Fibroblast of skin of back (primary cell): Measurements from ENCODE around the gene SNED1.

Experiments
- DNase-seq: peaks from one replicate; pipeline ENCODE4 v3.0.0-alpha.2; 2013

SNED1 gene

DNA sequence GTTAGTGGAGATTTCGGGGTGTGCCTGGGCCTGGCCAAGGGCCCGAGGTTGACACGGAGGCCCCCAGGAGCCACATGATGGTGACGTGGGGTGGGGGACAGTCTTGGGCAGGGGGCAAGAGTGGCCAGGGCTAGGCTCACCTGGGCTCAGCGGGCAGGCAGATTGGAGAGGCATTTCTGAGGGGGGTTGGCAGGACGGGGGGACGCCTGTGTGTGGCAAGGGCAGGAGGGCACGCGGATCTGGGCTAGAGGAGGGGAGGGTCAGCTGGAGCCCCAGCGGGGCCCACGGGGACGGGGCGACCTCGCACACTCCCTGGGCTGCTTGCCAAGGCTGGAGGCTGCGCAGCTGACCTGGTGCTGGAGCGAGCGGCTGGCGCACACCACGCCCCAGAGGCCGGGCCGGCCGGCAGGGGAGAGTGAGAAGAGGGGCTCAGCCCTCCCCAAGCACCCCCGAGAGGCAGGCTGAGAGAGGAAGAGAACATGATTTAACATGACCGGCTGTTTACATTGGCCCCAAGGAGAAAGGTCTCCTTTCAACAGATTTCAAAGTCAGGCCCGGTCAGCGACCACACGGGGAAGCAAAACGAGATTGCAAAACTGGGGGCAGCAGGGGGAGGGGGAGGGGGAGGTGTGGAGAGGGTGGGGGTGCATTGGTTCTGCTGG, 38.0 kb upstream of the SNED1 start:
- DNase-seq = no peak

DNA sequence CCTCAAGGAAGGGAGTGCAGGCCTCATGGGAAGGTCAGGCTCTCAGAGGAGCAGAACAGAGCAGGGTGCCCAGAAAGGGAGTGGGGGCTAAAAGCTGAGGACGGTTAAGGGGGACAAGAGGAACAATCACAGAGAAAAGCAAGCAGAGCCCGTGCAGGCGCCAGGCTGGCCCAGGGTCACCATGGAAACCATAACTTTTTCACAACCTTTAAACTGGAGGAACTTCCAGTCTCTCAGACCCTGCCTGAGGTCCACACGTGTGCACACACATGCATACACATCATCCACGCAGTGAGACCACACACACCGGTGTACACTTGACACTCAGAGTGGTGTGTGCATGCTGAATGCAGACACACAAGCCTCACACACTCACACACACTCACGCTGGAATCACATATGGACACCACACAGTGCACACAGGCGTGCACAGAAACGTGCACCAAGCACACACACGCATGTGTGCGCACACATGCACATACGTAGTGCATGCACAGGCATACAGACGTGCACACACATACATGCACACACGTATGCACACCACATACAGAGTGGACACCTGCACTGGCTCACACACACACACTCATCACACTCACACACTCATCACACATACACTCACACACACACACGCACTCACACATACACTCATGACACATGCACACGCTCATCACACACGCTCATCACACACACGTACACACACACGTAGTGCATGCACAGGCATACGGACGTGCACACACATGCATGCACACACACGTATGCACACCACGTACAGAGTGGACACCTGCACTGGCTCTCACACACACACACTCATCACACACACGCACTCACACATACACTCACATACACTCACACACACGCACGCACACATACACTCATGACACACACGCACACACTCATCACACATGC, 37.2 kb upstream of the SNED1 start:
- no peak for DNase-seq

DNA sequence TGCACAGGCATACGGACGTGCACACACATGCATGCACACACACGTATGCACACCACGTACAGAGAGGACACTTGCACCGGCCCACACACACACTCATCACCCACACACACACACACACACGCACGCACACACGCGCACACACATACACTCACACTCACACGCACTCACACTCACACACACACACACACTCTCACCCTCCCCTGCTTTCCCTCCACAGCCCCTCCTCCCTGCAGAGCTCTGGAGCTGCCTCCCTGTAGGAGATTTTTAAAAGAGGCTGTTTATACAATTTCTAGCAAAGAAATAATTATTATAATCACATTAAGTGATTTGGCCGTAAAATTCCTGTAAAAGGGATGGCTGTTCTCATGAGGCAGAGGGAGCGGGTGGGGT, 36.5 kb upstream of the SNED1 start:
- no peak for DNase-seq

DNA sequence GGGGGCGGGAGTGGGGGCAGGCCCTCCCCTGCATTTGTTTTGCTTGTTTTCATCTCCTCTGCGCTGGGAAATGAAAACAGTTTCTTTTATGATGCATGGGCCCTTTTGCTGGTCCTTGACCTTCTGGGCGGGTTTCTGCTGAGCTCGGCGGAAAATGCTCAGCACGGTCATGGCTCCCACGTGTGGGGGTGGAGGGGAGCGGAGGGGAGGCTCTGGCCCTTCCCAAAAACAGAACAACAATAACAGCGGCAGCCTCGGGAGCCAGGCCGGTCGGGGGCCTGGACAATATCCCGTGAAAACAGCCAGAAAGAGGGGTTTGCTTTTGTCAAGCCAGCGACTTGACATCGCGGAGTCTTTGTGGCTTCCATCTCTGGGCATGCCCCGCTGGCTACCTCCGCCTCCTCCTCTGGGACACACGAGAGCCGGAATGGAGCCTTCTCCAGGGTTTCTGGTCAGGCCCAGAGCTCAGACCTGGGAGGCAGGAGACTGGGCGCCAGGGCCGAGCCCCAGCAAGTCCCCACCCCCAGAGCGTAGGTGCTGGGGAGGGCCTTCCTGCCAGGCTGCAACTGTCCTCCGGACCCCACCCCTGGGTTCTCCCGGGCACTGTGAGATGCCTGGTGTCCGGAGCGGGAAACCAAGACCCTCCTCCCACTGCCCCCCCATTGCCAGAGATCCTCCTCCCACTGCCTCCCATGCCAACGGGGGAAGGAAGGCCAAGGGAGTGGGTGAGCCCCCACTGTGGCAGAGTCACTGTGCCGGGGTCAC, 35.9 kb upstream of the SNED1 start:
- DNase-seq = no peak

DNA sequence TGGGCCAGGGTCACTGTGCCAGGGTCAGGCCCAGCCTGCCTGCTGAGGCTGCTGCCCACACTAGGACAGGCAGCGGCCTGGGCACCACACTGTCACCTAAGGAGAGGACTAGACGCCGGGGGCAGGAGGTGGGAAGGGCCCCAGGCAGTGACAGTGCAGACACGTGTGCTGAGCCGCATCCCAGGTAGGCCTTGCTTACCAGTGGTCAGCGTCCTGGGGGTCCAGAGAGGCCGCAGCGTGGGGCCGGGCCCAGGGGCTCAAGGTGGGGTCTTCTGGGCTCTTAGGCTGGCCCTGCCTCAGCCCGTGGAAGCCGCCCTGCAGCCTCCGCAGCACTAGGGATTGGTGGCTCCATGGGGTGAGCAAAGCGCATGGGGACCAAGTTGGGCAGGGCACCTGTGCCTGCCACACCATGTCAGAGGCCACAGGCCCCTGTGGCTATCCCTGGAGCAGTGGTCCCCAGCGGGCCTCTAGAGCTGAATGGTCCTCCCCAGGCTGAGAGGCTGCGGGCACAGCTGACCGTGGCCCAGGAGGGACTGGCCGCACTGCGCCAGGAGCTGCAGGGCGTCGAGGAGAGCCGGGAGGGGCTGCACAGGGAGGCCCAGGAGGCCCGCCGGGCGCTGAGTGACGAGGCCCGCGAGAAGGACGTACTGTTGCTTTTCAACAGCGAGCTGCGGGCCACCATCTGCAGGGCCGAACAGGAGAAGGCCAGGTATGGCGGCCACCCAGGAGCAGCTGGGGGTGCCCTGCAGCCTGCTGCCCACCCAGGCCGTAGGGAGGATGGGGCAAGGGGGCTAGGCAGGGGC, 35.2 kb upstream of the SNED1 start:
- no peak for DNase-seq

DNA sequence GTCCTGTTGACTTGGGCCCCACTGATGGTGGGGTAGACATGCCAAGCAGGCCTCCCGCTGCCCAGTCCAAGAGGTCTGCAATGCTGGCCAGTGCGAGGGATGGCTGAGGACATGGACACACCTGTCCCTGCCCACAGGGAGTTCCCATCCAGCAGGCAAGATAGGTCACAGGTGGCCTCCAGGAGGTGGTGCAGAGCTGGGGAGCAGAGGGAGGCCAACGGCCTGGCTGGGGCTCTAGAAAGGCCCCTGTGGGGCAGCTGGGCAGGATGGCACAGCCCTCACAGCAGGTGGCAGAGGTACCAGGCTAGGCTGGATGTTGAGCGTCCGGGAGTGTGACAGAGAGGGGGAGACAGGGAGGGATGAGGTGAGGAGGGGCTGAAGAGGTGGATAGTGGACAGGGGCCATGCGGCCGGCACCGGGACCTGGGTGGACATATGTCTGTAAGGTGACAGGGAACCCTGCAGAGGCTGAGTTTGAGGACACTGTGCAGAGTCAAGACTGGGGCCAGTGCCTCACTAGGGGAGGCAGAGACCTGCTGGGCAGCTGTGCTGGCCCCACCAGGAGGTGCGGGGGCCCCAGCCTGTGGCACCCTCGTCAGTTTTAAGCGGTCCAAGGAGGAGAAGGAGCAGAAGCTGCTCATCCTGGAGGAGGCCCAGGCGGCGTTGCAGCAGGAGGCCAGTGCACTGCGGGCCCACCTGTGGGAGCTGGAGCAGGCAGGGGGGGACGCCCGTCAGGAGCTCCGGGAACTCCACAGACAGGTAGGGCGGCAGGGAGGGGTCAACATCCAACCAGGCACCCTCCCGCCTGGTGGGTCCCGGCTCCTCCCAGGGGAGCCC, 34.3 kb upstream of the SNED1 start:
- DNase-seq = no peak

DNA sequence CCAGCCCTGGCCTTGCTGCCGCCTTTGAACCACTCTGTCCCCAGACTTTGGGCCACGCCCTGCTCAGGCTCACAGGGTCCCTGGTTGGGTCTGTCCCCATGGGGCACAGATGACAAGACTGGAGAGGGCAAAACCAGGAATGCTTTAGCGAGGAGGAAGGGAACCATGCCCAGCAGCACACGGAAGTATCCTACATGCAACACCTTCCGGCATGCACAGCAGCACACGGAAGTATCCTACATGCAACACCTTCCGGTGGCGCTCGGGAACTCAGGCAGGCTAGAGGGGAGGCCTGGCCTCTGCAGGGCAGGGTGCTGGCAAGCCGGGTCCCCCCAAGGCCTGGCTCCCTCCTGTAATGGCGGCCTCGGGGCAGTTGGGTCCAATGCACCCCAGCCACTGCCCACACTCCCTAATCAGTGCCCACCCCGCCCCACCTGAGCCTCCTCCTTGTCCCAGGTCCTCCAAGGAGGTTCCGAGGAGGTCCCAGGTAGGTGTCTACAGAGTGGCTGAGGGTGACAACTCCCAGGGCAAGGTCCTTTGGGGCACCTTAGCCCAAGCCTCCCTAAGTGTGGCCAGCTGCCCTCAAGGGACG, 33.6 kb upstream of the SNED1 start:
- DNase-seq = no peak

DNA sequence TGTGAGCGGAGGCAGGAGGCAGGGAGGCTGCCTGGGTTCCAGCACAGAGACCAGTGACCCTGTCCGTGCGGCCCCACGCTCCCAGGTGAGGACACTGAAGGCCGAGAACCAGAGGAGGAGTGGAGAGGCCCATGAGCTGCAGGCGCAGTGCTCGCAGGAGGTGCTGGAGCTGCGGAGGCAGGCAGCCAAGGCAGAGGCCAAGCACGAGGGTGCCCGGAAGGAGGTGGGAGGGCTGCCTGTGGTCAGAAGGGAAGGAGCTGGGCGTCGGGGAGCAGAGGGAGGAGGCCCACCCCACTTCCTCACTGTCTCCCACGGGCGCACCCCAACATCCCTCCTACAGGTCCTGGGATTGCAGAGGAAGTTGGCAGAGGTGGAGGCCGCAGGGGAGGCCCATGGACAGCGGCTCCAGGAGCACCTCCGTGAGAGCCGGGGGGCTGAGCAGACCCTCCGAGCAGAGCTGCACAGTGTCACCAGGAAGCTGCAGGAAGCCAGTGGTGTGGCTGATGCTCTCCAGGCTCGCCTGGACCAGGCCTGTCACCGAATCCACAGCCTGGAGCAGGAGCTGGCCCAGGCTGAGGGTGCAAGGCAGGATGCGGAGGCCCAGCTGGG, 33.0 kb upstream of the SNED1 start:
- no peak for DNase-seq

DNA sequence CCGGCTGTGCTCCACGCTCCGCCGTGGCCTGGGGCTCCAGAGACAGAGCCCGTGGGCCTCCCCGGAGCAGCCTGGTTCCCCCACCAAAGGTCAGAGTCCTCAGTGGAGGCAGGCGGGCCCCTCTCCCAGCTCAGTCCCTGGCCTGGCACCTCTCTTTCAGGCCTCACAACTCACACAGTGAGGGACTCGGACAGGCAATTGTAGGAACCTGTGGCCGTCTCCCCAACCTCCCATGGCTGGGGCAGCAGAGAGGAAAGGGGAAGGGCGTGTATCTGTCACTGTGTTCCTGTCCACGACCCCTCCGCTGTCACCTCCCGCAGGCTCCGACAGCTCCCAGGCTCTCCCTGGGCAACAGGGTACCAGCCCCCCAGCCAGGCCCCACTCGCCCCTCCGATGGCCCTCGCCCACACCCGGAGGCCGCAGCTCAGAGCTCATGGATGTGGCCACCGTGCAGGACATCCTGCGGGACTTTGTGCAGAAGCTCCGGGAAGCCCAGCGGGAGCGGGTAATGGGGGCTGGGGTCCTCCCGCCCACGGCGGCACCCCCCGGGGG, 32.4 kb upstream of the SNED1 start:
- DNase-seq = no peak

DNA sequence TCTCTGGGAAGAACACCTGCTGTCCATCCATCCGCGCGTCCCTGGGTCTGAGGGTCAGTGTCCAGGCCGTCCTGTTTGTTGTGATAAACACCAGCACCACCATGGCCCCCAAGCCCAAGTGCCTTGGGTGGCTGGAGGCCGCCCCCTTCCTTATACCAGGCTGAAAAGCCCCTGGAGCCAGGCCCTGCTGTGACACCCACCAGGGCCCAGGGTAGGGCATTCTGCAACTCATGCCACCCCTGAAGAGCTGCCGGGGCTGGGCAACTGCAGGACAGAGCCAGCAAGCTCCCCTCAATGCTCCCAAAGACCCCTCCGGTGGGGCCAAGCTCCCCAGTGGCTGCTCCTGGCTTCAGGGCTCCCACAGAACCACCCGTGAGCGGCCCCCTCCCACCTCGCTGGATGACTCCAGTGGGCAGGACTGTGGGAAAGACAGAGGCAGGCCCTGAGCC, 31.9 kb upstream of the SNED1 start:
- no peak for DNase-seq

DNA sequence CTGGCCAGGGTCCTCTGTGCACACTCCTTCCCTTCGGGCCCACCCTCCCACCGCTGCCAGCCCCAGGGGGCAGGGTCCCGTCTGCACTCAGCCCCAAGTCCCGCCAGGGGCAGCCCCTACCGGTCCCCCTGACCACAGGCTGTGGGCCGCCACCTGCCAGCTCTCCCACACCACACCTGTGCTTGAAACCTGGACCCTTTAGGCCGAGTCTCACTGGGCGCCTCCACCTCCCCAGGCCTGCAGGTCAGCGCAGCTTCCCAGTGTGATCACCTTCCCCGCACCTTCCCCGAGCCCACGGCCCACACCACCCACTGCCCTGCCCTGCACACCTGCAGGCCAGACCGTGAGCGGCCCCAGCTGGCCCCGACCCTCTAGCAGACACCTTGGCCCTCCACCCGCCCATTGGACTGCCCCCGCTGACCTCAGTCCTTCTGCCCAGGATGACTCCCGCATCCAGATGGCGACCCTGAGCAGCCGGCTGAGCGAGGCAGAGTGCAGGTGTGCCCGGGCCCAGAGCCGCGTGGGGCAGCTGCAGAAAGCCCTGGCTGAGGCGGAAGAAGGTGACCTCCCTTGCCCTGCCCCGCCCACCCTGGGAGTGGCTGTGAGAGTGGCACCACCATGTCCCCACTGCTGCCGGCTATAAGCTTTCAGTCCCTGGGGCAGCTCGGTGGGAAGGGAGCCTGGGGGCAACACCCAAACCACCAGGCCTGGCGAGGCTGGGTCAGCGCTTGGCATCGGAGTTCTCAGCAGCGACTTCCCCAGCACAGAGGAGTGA, 31.3 kb upstream of the SNED1 start:
- DNase-seq = no peak

DNA sequence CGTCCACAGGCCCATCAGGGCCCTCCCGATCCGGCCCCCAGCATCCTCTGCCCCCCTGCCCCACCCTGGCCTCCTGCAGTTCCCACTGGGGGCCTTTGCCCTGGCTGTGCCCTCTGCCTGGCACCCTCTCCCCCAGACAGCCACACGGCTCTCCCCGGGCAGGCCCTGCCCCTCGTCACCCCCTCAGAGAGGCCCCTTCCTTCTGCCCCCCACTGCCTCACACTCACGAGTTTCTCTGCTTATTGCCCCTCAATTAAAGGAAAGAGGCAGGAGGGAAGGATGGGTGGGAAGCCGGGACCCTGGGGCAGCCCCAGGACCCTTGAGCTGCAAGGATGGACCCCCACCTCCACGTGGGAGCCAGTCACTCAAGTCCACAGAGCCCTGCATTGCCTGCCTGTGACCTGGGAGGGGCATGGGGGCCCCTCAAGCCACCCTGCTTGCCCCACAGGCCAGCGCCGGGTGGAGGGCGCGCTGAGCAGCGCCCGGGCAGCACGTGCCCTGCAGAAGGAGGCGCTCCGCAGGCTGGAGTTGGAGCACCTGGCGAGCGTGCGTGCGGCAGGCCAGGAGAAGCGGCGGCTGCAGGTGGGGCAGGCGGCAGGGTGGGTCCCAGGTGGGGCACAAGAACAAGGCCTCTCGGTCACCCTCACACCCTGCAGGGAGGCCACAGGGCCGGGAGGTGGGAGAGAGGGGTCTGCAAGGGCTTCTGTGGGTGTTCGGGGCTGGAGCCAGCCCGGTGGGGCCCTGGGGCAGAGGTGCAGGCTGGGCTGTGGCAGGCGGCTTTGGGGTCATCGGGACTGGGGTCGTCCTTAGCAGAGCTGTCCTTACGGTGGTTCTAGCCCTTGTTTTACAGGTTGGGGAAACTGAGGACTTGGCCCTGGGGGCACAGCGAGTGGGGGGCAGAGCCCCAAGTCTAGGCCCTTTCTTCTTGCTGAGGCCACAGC, 30.5 kb upstream of the SNED1 start:
- no peak for DNase-seq

DNA sequence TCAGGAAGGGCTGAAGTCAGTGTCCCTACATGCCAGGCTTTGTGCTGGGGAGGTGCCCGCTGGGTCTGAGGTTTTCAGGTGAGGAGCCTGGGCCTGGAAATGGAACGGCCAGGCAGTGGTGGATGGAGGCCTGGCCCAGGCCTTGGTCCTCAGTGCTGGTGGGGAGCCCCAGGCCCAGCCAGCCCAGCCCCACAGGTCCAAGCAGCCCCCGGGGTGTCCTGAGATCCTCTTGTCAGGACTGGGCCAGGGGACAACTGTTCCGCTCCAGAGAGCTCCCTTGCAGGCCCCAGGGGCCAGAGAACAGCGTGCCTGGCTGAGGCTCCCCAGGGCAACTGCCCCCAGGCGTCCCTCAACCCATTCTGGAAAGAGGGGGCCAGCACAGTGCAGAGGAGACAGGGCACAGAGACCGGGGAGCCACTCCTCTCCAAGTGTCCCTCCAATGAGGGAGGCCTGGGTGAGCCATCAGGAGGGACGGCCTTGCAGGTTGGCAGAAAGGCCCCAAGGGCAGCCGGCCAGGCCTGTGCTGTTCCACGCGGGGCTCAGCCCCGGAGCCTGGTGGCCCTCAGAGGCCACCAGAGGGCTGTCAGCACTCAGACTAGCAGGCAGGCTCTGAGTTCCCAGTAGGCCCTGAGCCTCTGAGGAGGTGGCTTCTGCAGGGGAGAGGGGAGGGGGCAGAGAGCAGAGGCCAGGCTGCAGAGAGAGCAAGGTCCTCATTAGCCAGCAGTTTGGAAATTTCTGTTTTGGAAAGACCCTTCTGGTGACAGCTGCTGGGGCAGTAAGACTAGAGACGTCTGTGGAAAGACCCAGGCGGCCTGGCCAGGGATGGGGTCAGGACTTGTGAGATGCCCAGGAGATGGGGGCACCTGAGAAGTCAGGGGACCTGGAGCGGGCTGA, 29.4 kb upstream of the SNED1 start:
- no peak for DNase-seq

DNA sequence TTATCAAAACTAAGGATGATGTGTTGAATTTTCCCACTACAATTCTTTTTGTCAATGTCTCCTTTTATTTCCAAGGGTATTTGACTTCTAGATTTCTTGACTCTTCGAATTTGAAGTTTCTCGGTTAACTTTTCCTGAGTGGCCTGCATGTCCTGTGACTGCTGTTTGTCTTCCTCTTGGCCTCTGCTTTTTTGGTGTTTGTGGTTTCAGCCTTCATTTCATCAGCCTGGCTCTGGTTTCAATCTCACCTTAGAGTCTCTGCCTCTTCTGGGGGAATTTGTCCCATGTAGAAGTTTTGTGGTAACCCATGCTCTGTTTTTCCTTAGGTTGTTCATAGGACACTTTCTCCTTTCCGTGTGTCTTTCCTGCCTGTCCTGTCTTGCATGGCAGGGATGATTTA, 28.3 kb upstream of the SNED1 start:
- DNase-seq = no peak

DNA sequence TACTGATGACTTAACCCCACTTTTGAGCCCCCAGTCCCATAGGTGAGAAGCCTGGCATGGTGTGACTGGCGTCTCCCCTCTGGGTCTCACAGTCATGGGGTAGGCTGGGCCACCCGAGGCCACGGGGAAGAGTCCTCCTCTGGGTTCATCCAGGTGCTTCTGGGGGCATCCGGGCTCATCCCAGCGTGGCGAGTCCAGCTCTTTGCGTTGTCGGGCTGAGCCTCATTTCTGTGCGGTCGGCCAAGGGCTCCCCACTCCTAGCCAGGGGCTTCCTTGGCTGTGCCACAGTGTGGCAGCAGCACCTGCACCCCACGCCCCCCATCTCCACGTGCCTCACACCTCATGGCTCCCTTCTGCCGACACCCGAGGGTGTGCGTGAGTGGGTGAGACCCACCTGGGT, 27.6 kb upstream of the SNED1 start:
- DNase-seq = no peak

DNA sequence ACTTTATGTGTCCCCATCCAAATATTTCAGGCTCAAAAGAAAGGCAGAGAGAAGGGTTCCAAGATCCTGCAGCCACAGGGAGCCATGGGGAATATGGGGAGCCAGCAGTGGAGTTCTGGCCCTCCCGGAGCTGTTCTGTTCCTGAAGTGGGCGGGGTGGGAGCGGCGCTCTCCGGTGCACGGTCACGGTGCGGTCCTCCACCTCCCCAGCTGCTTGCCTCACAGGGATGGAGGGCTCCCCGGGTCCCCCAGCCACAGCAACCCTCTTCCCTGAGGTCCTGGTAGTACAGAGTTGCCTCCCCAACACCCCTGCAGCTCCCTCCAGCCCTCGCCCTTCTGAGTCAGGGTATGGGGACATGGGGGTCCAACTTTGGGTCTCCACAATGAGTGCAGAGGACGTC, 26.2 kb upstream of the SNED1 start:
- DNase-seq = no peak
